NCI-H2196 treated with DMSO at 0.1 percent for 48 hours (cell line): ENCODE data around the gene TOP3A.

Experiments used
- DNase-seq: peaks from one replicate; lab custom pipeline; 2025; ENCODE audit not compliant: unreplicated experiment; lab: John Stamatoyannopoulos, UW

TOP3A gene

DNA sequence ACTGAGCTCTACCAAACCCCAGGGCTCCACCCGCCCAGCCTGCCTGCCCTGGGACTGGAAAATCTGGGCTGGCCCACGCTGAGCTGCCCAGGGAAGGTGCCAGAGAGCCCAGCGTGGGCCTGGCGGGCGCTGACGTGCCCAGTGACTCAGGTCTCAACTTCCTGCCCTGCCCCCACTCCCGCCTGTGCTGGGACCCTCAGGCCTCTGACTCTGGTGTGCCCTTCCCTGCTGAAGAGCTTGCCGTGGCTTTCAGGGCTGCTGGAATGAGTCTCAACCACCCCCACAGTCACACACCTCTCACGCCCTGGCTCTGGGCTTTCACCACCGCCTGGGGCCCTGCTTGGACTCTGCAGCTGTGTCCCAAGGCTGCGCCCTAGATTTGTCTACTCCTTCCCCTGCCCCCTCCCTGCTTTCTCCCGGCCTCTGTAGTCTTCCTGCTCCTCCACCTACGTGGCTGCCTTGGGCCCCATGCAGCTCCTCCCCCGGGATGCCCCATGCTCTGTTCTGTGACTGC, 79.0 kb downstream of the TOP3A start:
- DNase-seq: no peak

DNA sequence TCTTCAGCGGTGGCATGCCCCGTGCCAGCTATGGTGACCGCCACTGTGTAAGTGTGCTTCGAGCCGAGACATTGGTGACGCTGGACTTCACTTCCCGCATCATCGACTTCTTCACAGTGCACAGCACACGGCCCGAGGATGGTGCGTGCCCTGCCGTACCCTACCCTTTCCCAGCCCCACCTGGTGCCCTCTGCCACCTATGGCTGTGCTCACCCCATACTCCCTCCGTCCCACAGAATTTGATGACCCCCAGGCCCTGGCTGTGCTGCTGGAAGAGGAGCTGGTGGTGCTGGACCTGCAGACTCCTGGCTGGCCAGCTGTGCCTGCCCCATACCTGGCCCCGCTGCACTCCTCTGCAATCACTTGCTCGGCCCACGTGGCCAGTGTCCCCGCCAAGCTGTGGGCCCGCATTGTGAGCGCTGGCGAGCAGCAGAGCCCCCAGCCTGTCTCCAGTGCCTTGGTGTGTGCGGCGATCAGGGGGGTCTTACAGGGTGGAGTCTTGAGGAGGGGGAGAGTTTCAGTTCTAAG, 79.9 kb downstream of the TOP3A start:
- no peak for DNase-seq

DNA sequence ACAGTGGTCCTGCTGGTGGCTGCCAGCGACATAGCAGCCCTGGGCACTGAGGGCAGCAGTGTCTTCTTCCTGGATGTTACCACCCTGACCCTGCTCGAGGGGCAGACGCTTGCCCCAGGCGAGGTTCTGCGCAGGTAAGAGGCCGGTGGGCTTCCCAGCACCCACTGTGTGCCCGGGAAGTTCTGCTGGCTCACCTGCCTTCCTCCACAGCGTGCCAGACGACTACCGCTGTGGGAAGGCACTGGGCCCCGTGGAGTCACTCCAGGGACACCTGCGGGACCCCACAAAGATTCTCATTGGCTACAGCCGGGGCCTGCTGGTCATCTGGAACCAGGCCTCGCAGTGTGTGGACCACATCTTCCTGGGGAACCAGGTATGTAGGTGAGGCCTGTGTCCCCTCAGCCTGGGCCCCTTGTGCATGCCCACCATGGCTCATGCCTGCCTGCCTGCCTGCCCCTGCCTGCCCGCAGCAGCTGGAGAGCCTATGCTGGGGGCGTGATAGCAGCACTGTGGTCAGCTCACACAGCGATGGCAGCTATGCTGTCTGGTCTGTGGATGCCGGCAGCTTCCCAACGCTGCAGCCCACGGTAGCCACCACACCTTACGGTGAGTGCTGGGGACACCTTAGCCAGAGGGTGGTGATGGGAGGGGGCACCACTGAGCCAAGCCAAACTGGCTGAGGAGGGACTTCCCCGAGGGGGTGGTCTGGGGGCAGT, 80.8 kb downstream of the TOP3A start:
- DNase-seq: no peak

DNA sequence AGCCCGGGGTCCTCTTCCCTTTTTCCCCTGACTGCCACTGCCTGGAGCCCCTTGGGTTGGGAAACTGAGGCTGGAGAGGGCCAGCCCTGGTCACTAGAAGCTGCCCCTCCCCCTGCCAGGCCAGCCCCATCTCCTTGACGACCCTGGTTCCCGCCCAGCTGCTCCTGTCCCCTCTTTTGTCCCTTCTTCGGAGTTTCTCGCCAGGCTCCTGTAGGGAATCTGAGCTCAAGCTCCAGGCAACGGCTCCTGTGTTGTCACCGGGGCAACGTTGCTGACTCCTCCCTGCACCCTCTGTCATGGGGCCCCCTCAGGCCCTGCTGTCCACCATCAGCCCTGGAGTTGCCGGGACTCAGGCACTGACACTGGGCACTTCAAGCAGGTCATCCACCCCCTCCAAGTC, 83.6 kb downstream of the TOP3A start:
- no peak for DNase-seq

DNA sequence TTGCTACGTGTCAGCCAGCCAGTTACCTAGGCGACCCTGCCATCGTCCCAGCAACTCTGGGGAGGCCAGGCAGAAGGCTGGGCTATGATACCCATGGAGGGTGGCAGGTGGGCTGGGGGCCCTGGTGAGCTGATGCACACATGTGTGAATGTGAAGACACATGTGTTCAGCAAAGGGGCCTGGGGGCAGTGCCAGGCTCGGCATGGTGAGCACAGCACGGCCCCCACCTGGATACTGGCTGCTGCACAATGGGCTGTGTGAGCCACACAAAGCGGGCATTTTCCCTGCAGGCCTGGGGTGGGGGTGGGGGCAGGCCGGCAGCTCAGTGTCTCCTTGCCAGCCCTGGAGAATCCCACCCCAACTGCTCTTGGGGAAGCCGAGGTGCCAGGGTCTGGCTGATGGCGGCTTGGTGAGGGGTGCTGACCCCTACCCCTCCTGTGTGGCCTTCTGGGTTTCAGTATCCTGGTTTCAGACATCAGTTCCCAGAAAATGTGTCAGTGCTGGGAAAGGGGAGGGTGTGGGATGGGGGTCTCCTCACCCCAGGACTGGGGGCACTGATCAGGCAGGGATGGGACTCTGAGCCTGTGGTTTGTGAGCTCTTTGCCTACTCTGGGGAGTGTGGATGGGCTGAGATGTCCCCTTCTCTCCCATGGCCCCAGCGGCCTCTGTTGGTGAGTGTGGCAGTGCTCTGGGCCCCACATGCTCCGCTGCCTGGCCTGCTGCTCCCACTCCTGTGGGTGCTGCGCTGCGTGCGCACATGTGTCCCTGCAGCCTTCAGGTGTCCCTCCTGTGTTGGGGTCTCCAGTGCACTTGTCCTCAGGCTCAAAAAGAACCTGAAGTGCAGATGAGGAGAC, 84.3 kb downstream of the TOP3A start:
- DNase-seq: no peak

DNA sequence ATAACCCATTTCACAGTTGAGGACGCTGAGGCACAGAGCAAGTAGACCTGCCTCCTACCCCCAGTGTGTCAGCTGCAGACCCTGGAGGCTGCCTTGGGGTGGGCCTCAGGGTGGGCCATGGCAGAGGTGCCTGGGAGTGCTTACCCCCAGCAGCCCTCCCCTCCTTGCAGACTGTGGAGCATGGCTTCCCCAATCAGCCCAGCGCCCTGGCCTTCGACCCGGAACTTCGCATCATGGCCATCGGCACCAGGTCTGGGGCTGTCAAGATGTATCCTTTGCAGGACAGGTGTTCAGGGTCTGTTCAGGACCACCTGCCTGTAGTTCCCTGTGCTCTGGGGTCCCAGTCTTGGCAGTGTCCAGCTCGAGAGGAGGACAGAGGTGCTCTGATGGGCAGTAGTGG, 85.0 kb downstream of the TOP3A start:
- DNase-seq: no peak

DNA sequence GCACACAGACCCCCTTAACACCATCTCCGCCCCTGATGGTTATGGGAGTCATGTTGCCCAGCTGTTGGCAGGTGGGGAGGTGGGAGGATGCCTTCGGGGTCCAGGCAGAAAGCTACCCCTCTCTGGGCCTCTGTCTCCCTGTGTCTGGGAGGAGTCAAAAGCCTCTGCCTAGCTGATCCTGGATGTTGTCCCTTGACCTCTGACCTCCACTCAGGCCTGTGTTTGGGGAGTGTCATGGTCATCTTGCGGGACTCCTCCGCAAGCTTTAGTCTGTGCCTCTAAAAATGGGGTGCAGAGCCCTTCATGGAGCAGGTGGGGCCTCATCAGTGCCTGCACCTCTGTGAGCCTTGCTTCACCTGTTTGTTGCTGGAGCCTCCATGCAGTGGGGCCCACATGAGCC, 85.5 kb downstream of the TOP3A start:
- no peak for DNase-seq

DNA sequence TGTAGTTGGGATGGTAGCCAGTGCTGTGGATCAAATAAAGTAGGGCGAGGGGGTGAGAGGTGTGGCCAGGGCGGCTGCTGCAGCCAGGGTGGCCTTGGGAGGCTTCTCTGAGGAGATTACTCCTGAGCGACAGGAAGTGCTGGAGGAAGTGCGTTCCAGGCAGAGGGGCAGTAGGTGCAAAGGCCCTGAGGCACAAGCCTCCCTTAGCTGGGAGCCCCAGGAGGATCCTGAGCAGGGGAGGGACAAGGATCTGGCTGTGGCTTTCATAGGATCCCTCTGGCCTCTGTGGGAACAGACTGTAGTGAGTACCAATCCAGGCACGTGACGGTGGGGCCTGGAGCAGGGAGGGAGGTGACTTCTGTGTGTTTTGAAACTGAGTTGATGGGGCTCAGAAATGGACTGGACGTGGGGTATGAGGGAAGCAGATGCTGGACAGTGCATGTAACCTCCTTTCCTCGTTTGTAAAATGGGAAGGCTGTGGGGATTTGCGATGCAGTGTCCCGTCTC, 86.6 kb downstream of the TOP3A start:
- DNase-seq: no peak

DNA sequence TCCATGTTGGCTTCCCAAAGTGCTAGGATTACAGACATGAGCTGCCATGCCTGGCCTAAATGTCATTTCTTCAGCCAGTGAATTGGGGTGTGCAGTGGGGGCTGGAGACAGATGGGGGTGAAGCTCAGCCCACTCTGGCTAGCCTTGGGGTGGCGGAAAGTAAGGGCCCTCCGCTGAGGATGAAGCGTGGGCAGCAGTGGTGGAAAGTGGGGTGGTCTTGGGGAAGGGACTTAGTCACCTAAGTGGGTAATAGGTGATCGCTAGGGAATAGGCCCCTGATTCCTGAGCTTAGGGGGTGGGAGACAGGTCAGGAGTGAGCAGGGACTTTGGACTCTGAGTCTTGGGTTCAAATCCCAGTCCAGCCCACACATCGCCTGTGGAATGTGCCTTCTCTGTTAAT, 87.2 kb downstream of the TOP3A start:
- DNase-seq: no peak

DNA sequence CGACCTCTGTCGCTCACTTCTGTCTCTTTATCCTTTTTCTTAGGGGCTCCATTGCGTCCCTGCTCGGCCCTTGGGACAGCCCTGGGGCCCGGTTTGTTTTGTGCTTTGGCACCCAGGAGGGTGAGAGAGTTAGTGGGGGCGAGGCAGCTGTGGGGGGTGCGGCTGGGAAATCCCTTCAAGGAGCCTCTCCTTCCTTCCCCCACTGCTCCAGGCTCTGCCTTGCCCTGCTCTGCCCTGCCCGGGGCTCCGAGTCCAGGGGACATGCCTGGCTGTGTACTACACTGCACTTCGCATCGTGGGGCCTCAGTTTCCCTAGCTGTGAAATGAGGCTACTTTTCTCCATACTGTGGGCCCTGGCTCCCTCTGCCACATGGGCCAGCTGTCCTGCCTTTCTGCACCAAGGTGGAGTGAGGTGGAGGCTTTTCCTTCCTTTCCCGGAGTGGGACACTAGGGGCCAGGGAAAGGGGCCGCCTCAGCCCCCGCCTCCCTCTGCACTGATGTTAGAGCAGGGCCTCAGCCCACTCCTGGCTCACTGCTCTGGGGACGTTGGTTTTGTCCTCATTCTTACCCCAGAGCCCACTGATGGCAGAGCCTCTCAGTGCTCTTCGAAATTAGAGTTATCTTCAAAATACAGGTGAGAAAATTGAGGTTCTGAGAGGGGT, 88.4 kb downstream of the TOP3A start:
- no peak for DNase-seq

DNA sequence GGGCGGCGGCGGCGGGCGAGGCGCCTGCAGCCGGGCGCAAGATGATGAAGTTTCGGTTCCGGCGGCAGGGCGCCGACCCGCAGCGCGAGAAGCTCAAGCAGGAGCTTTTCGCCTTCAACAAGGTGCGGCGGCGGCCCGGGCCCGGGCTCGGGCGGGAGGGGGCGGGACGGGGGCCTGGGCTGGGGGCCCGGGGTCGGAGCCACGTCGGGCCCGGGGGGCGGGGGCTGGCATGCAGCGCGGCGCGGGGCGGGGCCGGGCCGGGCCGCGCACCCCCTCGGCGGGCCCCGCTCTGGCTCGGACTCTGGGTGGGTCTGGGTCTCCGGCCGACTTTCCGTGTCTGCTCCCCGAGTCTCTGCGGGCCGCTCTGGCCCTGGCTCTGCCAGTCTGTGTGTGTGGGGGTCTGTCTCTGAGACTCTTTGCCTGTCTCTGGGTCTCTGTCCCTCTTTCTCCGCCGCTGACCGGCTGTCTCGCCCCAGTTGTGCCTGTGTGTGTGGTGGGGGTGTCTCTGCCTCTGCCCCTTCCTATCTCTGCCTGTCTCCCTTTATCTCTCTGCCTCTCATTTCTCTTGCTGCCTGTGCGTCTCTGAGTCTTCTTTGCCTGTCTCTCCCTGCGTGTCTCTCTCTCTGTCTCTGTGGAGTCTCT, 89.0 kb downstream of the TOP3A start:
- DNase-seq: no peak

DNA sequence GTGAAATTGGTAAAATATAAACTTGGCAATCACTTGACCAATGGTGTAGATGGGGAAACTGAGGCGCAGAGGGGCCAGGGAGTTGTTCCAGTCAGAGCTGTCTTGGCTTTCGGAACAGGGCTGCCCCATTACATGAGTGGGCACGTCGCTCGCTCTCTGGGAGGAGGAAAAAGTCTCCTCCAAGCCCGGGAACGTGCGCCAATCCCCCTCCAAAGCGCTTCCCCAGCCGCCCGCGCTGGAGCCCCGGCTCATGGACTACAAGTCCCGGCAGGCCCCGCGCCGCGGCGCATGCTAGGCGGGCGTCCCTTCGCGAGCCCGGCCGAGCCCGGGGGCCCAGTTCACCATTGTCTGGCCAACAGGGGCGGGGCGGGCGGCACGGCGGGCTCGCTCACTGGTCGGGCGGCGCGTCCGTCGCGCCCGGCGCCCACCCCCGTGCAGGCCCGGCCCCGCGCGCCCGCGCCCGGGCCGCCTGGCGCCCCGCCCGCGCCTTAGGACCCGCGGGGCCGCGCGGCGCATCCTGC, 89.6 kb downstream of the TOP3A start, which contains the start of gene LLGL1:
LLGL1 (plus strand) TSS at position 515 of the 521 bp plus-strand sequence. CDS start 48 bp downstream, outside the sequence.
- peak; percentile 52 for DNase-seq

DNA sequence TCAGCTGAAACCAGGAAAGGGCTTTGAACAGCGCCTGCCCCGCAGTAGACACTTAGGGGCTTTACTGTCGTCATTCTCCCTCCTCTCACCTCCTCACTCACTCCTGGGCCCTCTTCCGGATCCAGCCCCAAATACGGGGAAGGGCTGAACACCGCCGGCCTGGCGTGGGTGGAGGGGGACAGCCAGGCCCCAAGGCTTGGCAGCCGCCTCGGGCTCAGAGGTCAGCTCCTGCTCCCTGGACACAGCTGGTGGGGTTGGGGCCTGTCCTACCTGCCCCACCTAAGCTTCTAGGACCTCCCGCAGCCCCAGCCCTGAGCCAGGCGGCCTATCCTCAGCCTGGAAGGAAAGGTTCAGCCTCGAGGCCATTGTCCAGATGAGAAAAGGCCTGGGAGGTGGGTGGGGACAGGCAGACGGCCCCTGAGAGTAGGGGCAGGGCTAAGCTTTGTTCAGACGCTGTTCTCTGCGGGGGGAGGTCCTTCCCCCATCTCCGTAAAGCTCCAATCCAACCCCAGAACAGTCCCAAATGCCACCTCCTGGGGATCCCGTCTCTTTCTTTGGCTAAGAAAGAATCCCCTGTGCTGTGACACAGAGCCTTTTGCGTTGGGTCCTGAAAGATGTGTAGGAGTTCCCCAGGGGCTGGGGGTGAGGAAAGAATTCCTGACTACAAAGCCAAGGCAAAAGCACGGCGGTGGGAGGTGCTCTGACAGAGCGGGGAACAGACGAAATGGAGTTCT, 90.2 kb downstream of the TOP3A start:
- no peak for DNase-seq

DNA sequence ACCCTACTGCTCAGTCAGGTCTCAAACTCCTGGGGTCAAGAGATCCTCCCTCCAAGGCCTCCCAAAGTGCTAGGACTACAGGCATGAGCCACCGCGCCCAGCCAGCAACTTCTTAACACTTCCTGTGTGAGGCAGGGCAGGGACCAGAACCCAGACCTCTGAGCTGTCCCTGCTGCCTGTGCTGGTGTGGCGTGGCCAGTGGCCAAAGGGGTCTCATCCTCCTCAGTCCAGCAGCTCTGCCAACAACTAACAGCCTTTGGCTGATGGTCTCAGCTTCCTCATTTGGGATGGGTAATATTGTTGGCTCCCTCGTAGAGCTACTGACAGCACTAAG, 90.8 kb downstream of the TOP3A start:
- DNase-seq: no peak
